ENCODE results near the gene PTPRN2. TPM values are rescaled to one million over a fixed set of nuclear protein-coding genes. Genes with fewer than 3 reads are reported as not detected.

The PTPRN2 gene
- total RNA-seq, 1 experiment from 2014 or later = not detected

DNA sequence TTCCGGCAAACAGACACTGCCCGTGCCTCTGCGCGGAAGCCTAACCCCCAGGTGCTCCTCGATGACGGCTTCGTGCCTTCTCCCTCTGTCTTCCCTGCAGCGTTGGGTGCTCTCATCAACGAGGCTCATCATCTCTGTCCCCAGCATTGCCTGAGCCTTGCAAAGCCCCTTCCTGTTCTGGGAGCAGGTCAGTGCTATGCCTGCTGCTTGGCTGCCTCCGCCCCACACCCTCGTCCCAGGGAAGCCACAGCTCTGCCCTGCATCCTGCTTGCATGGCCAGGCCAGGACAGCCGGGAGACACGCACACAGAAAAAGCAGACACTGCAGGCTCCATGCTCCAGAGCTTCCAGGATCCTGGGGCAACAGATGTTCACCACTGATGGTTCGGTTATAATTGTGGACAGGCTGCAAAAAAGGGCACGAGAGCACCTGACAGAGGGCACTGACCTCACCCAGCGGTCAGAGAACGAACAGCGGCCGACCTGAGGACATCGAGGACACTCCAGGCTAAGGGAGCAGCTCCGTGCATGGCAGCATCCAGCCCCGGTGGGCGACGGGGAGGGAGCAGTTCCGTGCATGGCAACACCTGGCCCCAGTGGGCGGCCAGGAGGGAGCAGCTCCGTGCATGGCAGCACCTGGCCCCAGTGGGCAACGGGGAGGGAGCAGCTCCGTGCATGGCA, 265.5 kb downstream of the PTPRN2 start:
- Histone ChIP-seq H3K27me3 (ENCODE audit: insufficient read depth, low read depth) (peaks cover 70% of the 10 kb centered on the region), H3K36me3 (ENCODE audit: low read depth) (no peaks in the 10 kb centered on the region), H3K27ac (no peak overlapping the region), H3K9me3 (ENCODE audit: insufficient read depth, low read depth) (0 out of 2 replicates have a peak, but pooled peaks cover 4% of the 10 kb centered on the region), H2AFZ (no peak overlapping the region), H3K4me1 (replicated peaks; ENCODE audit: insufficient read depth) (no peaks in the 10 kb centered on the region), H3K9me2 (ENCODE audit: insufficient read depth) (no peaks in the 10 kb centered on the region), H3K4me3 (no peak overlapping the region), H3F3A (ENCODE audit: insufficient read depth, low read depth) (peaks cover 10% of the 10 kb centered on the region; the same call in 1 of the 2 replicates), H4K20me1 (ENCODE audit: insufficient read depth) (no peaks in the 10 kb centered on the region), H3K79me2 (ENCODE audit: low read depth) (no peaks in the 10 kb centered on the region), H3K4me2 (no peak overlapping the region)
- DNase-seq = no peak
- POLR2A ChIA-PET (ENCODE audit: unreplicated experiment) = no interaction called here
- BruUV-seq (replicated peaks) = no TSS peak
- CTCF ChIA-PET = no interaction called here
- TF ChIP-seq, protein P1, sequence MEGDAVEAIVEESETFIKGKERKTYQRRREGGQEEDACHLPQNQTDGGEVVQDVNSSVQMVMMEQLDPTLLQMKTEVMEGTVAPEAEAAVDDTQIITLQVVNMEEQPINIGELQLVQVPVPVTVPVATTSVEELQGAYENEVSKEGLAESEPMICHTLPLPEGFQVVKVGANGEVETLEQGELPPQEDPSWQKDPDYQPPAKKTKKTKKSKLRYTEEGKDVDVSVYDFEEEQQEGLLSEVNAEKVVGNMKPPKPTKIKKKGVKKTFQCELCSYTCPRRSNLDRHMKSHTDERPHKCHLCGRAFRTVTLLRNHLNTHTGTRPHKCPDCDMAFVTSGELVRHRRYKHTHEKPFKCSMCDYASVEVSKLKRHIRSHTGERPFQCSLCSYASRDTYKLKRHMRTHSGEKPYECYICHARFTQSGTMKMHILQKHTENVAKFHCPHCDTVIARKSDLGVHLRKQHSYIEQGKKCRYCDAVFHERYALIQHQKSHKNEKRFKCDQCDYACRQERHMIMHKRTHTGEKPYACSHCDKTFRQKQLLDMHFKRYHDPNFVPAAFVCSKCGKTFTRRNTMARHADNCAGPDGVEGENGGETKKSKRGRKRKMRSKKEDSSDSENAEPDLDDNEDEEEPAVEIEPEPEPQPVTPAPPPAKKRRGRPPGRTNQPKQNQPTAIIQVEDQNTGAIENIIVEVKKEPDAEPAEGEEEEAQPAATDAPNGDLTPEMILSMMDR (conservative IDR thresholded peaks at IDR 0.05) = no peak
- TF ChIP-seq EZH2 (IDR thresholded peaks at IDR 0.05; ENCODE audit: low read depth) = no peak
- intact Hi-C loops (cut with micrococcal nuclease; ENCODE audit: unreplicated experiment) = no loop called here

DNA sequence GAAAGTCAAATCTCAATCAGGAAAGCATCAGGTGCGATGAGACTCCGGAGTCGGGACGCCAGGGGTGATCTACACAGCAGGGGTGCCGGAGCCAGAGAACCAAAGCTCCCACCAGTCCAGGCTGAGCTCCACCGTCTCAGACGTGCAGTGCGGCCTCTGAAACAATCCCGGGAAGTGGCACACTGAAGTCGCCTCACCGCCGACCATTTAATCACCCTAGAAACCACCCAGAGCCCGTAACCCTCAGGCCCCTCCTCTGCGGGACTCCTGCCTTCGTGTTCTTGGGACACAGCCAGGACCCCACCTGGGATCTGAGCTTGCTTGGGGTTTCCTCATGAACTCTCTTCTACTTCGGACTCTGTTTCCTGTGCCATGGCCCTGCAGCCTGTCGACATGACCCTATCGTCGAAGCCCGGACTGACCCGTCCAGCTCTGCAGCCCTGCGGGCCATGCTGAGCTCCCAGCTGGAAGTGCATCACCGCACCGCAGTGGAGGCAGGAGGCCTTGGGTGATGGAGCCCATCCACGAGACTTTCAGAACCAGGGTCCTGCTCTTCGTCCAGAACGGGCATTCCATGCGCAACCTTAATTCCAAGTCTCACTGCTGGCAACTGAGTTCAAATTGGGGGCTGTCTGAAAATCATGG, 266.4 kb downstream of the PTPRN2 start:
- Histone ChIP-seq H4K20me1 (ENCODE audit: insufficient read depth) (no peaks in the 10 kb centered on the region), H3K9me2 (ENCODE audit: insufficient read depth) (no peaks in the 10 kb centered on the region), H3K4me1 (replicated peaks; ENCODE audit: insufficient read depth) (no peaks in the 10 kb centered on the region), H3K4me3 (no peak overlapping the region), H3K9me3 (ENCODE audit: insufficient read depth, low read depth) (no peaks in the 10 kb centered on the region), H3K36me3 (ENCODE audit: low read depth) (no peaks in the 10 kb centered on the region), H3K79me2 (ENCODE audit: low read depth) (no peaks in the 10 kb centered on the region), H3K4me2 (no peak overlapping the region), H3K27me3 (ENCODE audit: insufficient read depth, low read depth) (peaks cover 79% of the 10 kb centered on the region), H3F3A (ENCODE audit: insufficient read depth, low read depth) (peaks cover under 1% of the 10 kb centered on the region; the same call in 1 of the 2 replicates), H2AFZ (no peak overlapping the region), H3K27ac (no peak overlapping the region)
- POLR2A ChIA-PET (ENCODE audit: unreplicated experiment) = no interaction called here
- no peak for DNase-seq
- TF ChIP-seq, protein P1 (conservative IDR thresholded peaks at IDR 0.05) = no peak
- TF ChIP-seq EZH2 (IDR thresholded peaks at IDR 0.05; ENCODE audit: low read depth) = no peak
- intact Hi-C loops (cut with micrococcal nuclease; ENCODE audit: unreplicated experiment) = no loop called here
- CTCF ChIA-PET = no interaction called here
- BruUV-seq (replicated peaks) = no TSS peak

DNA sequence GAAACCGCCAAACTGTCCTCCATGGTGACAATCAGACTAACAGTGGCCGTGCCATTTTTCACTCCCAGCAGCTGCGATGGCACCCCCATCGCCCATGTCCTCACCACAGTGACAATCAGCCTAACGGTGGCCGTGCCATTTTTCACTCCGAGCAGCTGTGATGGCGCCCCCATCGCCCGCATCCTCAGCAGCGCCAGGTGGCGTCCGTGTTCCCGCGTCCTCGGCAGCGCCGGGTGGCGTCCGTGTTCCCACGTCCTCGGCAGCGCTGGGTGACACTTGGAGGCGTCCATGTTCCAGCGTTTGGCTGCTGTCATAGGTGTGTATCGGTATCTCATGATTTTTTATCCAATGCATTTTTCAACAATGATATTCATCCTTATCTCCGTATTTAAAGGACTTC, 267.3 kb downstream of the PTPRN2 start:
- peaks cover 83% of the 10 kb centered on the region for H3K27me3 ChIP-seq (ENCODE audit: insufficient read depth, low read depth)
- H3K9me2 ChIP-seq (ENCODE audit: insufficient read depth) = no peaks in the 10 kb centered on the region
- H3K4me1 ChIP-seq (replicated peaks; ENCODE audit: insufficient read depth) = no peaks in the 10 kb centered on the region
- no TSS peak for BruUV-seq (replicated peaks)
- CTCF ChIA-PET = no interaction called here
- H3K27ac ChIP-seq = no peak overlapping the region
- H2AFZ ChIP-seq = no peak overlapping the region
- intact Hi-C loops (cut with micrococcal nuclease; ENCODE audit: unreplicated experiment) = no loop called here
- TF ChIP-seq EZH2 (IDR thresholded peaks at IDR 0.05; ENCODE audit: low read depth) = no peak
- TF ChIP-seq, protein P1 (conservative IDR thresholded peaks at IDR 0.05) = no peak
- no peak overlapping the region for H3K4me3 ChIP-seq
- no peaks in the 10 kb centered on the region for H3K9me3 ChIP-seq (ENCODE audit: insufficient read depth, low read depth)
- H4K20me1 ChIP-seq (ENCODE audit: insufficient read depth) = no peaks in the 10 kb centered on the region
- H3K79me2 ChIP-seq (ENCODE audit: low read depth) = no peaks in the 10 kb centered on the region
- no peaks in the 10 kb centered on the region for H3K36me3 ChIP-seq (ENCODE audit: low read depth)
- no peak for DNase-seq
- H3F3A ChIP-seq (ENCODE audit: insufficient read depth, low read depth) = no peaks in the 10 kb centered on the region
- POLR2A ChIA-PET (ENCODE audit: unreplicated experiment) = no interaction called here
- H3K4me2 ChIP-seq = no peak overlapping the region

All from PC-9 (cell line).